Measurements from ENCODE around the gene SLC6A3.
"Not testable (repeated sequence)": the region's sequence is repeated elsewhere in the genome, so short reads cannot be mapped to it uniquely, and the experiment has no call there.

The SLC6A3 gene

GRCh38 chr5:1366514-1366913, 78.7 kb downstream of the SLC6A3 start:
- DNase-seq: no peak

GRCh38 chr5:1364211-1364610, 81.0 kb downstream of the SLC6A3 start:
- DNase-seq: no peak

GRCh38 chr5:1363581-1363980, 81.7 kb downstream of the SLC6A3 start:
- DNase-seq: no peak

- no peak for DNase-seq
Measured at GRCh38 chr5:1363160-1363559, 82.1 kb downstream of the SLC6A3 start.

- DNase-seq: no peak
Measured at GRCh38 chr5:1362242-1363015, 82.8 kb downstream of the SLC6A3 start.

- no peak for DNase-seq
Measured at GRCh38 chr5:1360861-1361260, 84.4 kb downstream of the SLC6A3 start.

GRCh38 chr5:1360367-1360766, 84.9 kb downstream of the SLC6A3 start:
- not testable (repeated sequence) for DNase-seq

GRCh38 chr5:1359713-1360112, 85.5 kb downstream of the SLC6A3 start:
- DNase-seq: no peak

GRCh38 chr5:1359031-1359645, 86.1 kb downstream of the SLC6A3 start:
- no peak for DNase-seq

GRCh38 chr5:1358726-1359025, 86.6 kb downstream of the SLC6A3 start:
- no peak for DNase-seq

GRCh38 chr5:1357946-1358725, 87.1 kb downstream of the SLC6A3 start:
- no peak for DNase-seq

GRCh38 chr5:1356873-1357787, 88.1 kb downstream of the SLC6A3 start:
- no peak for DNase-seq

GRCh38 chr5:1354576-1354975, 90.7 kb downstream of the SLC6A3 start:
- no peak for DNase-seq

GRCh38 chr5:1352231-1353219, 92.7 kb downstream of the SLC6A3 start:
- DNase-seq: no peak

- DNase-seq: no peak
Measured at GRCh38 chr5:1351156-1351555, 94.1 kb downstream of the SLC6A3 start.

GRCh38 chr5:1349246-1349645, 96.0 kb downstream of the SLC6A3 start:
- no peak for DNase-seq

GRCh38 chr5:1348986-1349245, 96.3 kb downstream of the SLC6A3 start:
- DNase-seq: no peak

GRCh38 chr5:1347571-1347970, 97.7 kb downstream of the SLC6A3 start:
- no peak for DNase-seq

GRCh38 chr5:1346627-1347440, 98.4 kb downstream of the SLC6A3 start:
- no peak for DNase-seq

- no peak for DNase-seq
Measured at GRCh38 chr5:1345876-1346626, 99.2 kb downstream of the SLC6A3 start.

Measured in activated naive CD4-positive, alpha-beta T cell (primary cell).